SKM-1 (cell line): Measurements from ENCODE around the gene GNA12.

Source experiments
- DNase-seq: peaks from one replicate; lab custom pipeline; 2025; ENCODE audit not compliant: unreplicated experiment; lab: John Stamatoyannopoulos, UW

GNA12 gene

GRCh38 chr7:2717293-2718261 is 126.5 kb downstream of the GNA12 start:
- DNase-seq, result no peak

GRCh38 chr7:2716906-2717292 is 127.2 kb downstream of the GNA12 start:
- DNase-seq, result no peak

GRCh38 chr7:2716488-2716887 is 127.6 kb downstream of the GNA12 start:
- no peak for DNase-seq

GRCh38 chr7:2715341-2716231 is 128.5 kb downstream of the GNA12 start:
- DNase-seq, result no peak

- DNase-seq, result no peak
Measured at GRCh38 chr7:2714636-2715035, 129.5 kb downstream of the GNA12 start.

- no peak for DNase-seq
Measured at GRCh38 chr7:2713978-2714377, 130.1 kb downstream of the GNA12 start.

- DNase-seq, result no peak
Measured at GRCh38 chr7:2713370-2713769, 130.7 kb downstream of the GNA12 start.

- DNase-seq, result no peak
Measured at GRCh38 chr7:2711895-2712675, 132.0 kb downstream of the GNA12 start.

- no peak for DNase-seq
Measured at GRCh38 chr7:2710901-2711551, 133.1 kb downstream of the GNA12 start.

GRCh38 chr7:2710286-2710655 is 133.8 kb downstream of the GNA12 start:
- no peak for DNase-seq

- no peak for DNase-seq
Measured at GRCh38 chr7:2709553-2710285, 134.4 kb downstream of the GNA12 start.

- DNase-seq, result no peak
Measured at GRCh38 chr7:2708547-2709310, 135.4 kb downstream of the GNA12 start.

GRCh38 chr7:2708041-2708440 is 136.1 kb downstream of the GNA12 start:
- DNase-seq, result no peak

GRCh38 chr7:2707481-2707880 is 136.6 kb downstream of the GNA12 start:
- no peak for DNase-seq

- DNase-seq, result no peak
Measured at GRCh38 chr7:2706685-2707126, 137.4 kb downstream of the GNA12 start.

GRCh38 chr7:2705371-2706096 is 138.6 kb downstream of the GNA12 start:
- no peak for DNase-seq

- no peak for DNase-seq
Measured at GRCh38 chr7:2702594-2702957, 141.5 kb downstream of the GNA12 start.

- DNase-seq, result no peak
Measured at GRCh38 chr7:2701832-2702593, 142.1 kb downstream of the GNA12 start.
